DMS 273 treated with DMSO at 0.1 percent for 48 hours (cell line): ENCODE results near the gene DEK.
"Not testable (repeated sequence)": the region's sequence is repeated elsewhere in the genome, so short reads cannot be mapped to it uniquely, and the experiment has no call there.

Experiments used
- DNase-seq: peaks from one replicate; lab custom pipeline; 2025; lab: John Stamatoyannopoulos, UW

Gene DEK

GRCh38 chr6:18237167-18237566 lies 27.2 kb downstream of the DEK start:
- no peak for DNase-seq

- no peak for DNase-seq
Observed at GRCh38 chr6:18235524-18235923, 28.8 kb downstream of the DEK start.

- no peak for DNase-seq
Observed at GRCh38 chr6:18234564-18234963, 29.8 kb downstream of the DEK start.

GRCh38 chr6:18233770-18234169 lies 30.6 kb downstream of the DEK start:
- not testable (repeated sequence) for DNase-seq

GRCh38 chr6:18231856-18232255 lies 32.5 kb downstream of the DEK start:
- DNase-seq, result not testable (repeated sequence)

GRCh38 chr6:18228590-18228989 lies 35.7 kb downstream of the DEK start:
- DNase-seq, result not testable (repeated sequence)

- not testable (repeated sequence) for DNase-seq
Observed at GRCh38 chr6:18227166-18227565, 37.2 kb downstream of the DEK start.

- not testable (repeated sequence) for DNase-seq
Observed at GRCh38 chr6:18226451-18227105, 37.8 kb downstream of the DEK start.

GRCh38 chr6:18221288-18221615 lies 43.1 kb downstream of the DEK start:
- no peak for DNase-seq

GRCh38 chr6:18219591-18219990 lies 44.7 kb downstream of the DEK start:
- DNase-seq, result no peak

- DNase-seq, result no peak
Observed at GRCh38 chr6:18218233-18218632, 46.1 kb downstream of the DEK start.

GRCh38 chr6:18216411-18216810 lies 47.9 kb downstream of the DEK start:
- DNase-seq, result no peak

GRCh38 chr6:18215436-18215835 lies 48.9 kb downstream of the DEK start:
- DNase-seq, result no peak

- DNase-seq, result no peak
Observed at GRCh38 chr6:18214003-18214402, 50.3 kb downstream of the DEK start.

- DNase-seq, result no peak
Observed at GRCh38 chr6:18213439-18213838, 50.9 kb downstream of the DEK start.

GRCh38 chr6:18212231-18212630 lies 52.1 kb downstream of the DEK start:
- no peak for DNase-seq

GRCh38 chr6:18211338-18211737 lies 53.0 kb downstream of the DEK start:
- no peak for DNase-seq

GRCh38 chr6:18210707-18211106 lies 53.6 kb downstream of the DEK start:
- no peak for DNase-seq

- no peak for DNase-seq
Observed at GRCh38 chr6:18209539-18210197, 54.7 kb downstream of the DEK start.

GRCh38 chr6:18208778-18209177 lies 55.6 kb downstream of the DEK start:
- not testable (repeated sequence) for DNase-seq

- DNase-seq, result no peak
Observed at GRCh38 chr6:18207949-18208348, 56.4 kb downstream of the DEK start.

GRCh38 chr6:18207438-18207837 lies 56.9 kb downstream of the DEK start:
- no peak for DNase-seq

- DNase-seq, result no peak
Observed at GRCh38 chr6:18206591-18206990, 57.7 kb downstream of the DEK start.

GRCh38 chr6:18204691-18205090 lies 59.6 kb downstream of the DEK start:
- DNase-seq, result no peak
